Esophagus muscularis mucosa (tissue), 3 donors: ENCODE data around the gene CDH4.

Experiments
- CTCF ChIP-seq, 3 experiments: fragments of 200-600 bp in 2 of 3; fragments of 450-650 bp in 1 of 3; sonication (generic) in 2 of 3; IDR thresholded peaks; one replicate each; pipeline ENCODE4 v1.5.1; 2017 to 2019; ENCODE audit warnings: antibody characterized with exemption in 3 of 3, mild to moderate bottlenecking in 2 of 3, moderate library complexity in 1 of 3
- EP300 ChIP-seq: sonication (generic); formaldehyde crosslinking; IDR thresholded peaks from one replicate; pipeline ENCODE4 v1.6.1; 2017; ENCODE audit warnings: antibody characterized with exemption

GRCh38 chr20:61745397-61746146 lies 493.5 kb downstream of the CDH4 start:
- TF ChIP-seq EP300 (no peak), CTCF (IDR thresholded peaks at IDR 0.05) (no peak)
